ENCODE data around the gene SNRNP48. TPM values are rescaled to one million over a fixed set of nuclear protein-coding genes. Genes with fewer than 3 reads are reported as not detected.
A peak's percentile ranks its signal among the peaks of the same experiment; 100 is the strongest.

The SNRNP48 gene, protein sequence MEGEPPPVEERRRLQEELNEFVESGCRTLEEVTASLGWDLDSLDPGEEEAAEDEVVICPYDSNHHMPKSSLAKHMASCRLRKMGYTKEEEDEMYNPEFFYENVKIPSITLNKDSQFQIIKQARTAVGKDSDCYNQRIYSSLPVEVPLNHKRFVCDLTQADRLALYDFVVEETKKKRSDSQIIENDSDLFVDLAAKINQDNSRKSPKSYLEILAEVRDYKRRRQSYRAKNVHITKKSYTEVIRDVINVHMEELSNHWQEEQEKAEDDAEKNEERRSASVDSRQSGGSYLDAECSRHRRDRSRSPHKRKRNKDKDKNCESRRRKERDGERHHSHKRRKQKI
- polyA plus RNA-seq (2012; ENCODE audit: insufficient read depth, insufficient read length, low read depth): 5.0 TPM

- no peaks in the 10 kb centered on the region for H3K9me3 ChIP-seq
- TF ChIP-seq, protein P1, sequence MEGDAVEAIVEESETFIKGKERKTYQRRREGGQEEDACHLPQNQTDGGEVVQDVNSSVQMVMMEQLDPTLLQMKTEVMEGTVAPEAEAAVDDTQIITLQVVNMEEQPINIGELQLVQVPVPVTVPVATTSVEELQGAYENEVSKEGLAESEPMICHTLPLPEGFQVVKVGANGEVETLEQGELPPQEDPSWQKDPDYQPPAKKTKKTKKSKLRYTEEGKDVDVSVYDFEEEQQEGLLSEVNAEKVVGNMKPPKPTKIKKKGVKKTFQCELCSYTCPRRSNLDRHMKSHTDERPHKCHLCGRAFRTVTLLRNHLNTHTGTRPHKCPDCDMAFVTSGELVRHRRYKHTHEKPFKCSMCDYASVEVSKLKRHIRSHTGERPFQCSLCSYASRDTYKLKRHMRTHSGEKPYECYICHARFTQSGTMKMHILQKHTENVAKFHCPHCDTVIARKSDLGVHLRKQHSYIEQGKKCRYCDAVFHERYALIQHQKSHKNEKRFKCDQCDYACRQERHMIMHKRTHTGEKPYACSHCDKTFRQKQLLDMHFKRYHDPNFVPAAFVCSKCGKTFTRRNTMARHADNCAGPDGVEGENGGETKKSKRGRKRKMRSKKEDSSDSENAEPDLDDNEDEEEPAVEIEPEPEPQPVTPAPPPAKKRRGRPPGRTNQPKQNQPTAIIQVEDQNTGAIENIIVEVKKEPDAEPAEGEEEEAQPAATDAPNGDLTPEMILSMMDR (IDR thresholded peaks at IDR 0.05; ENCODE audit: low read depth, low read length): no peak
- no peaks in the 10 kb centered on the region for H3K27me3 ChIP-seq
- H3K4me1 ChIP-seq: no peaks in the 10 kb centered on the region; the same call in 1 of the 2 replicates
- peaks cover 16% of the 10 kb centered on the region for H3K36me3 ChIP-seq
- DNase-seq: peak; percentile 95
- peak within 1 kb of the TSS; percentile 82 for H3K4me3 ChIP-seq (ENCODE audit: low read depth, low read length)
These were observed at the start of gene SNRNP48 for GRCh38 chr6:7589949-7590917. TSS of gene SNRNP48 (plus strand) at chr6:7590198. CDS start at chr6:7590258, 60 bp downstream.

GRCh38 chr6:7540595-7540994, 49.4 kb upstream of the SNRNP48 start:
- Histone ChIP-seq H3K36me3 (no peaks in the 10 kb centered on the region), H3K4me3 (ENCODE audit: low read depth, low read length) (no peak overlapping the region), H3K4me1 (no peaks in the 10 kb centered on the region), H3K9me3 (no peaks in the 10 kb centered on the region), H3K27me3 (peaks cover 100% of the 10 kb centered on the region)
- TF ChIP-seq, protein P1 (IDR thresholded peaks at IDR 0.05; ENCODE audit: low read depth, low read length): no peak
- no peak for DNase-seq

GRCh38 chr6:7541175-7542064, 48.6 kb upstream of the SNRNP48 start, which contains the start of gene DSP:
TSS of gene DSP (plus strand) at chr6:7541671. CDS start at chr6:7541916, 245 bp downstream.
- peaks cover 100% of the 10 kb centered on the region for H3K27me3 ChIP-seq
- DNase-seq: no peak
- H3K4me1 ChIP-seq: no peaks in the 10 kb centered on the region
- no peaks in the 10 kb centered on the region for H3K36me3 ChIP-seq
- TF ChIP-seq, protein P1 (IDR thresholded peaks at IDR 0.05; ENCODE audit: low read depth, low read length): no peak
- no peak within 1 kb of the TSS for H3K4me3 ChIP-seq (ENCODE audit: low read depth, low read length)
- H3K9me3 ChIP-seq: no peaks in the 10 kb centered on the region

GRCh38 chr6:7542065-7542873, 47.7 kb upstream of the SNRNP48 start:
- TF ChIP-seq, protein P1 (IDR thresholded peaks at IDR 0.05; ENCODE audit: low read depth, low read length): no peak
- no peak overlapping the region for H3K4me3 ChIP-seq (ENCODE audit: low read depth, low read length)
- no peaks in the 10 kb centered on the region for H3K9me3 ChIP-seq
- no peak for DNase-seq
- H3K36me3 ChIP-seq: no peaks in the 10 kb centered on the region
- no peaks in the 10 kb centered on the region for H3K4me1 ChIP-seq
- H3K27me3 ChIP-seq: peaks cover 100% of the 10 kb centered on the region

Data from BE2C (cell line).